Measurements from ENCODE around the gene IFT27.

Gene IFT27

DNA sequence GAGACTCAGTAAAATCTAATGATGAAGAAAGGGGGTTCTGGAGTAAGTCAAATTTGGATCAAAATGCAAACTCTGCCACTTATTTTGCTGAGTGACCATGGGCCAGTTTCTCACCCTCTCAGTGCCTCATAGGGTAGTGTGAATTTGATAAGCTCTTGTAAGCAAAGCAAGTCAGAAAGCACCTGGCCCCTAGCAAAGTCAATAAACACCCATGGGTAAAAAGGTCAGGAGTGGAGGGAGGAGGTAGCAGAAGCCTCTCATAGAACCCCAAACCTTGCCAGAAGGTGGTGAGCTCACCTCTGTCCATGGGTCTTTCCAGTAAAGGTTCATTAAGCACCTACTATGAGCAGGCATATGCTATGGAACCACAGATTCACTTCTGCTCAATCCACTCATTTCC, 53.9 kb downstream of the IFT27 start:
- no peak for TF ChIP-seq GATA2 (IDR thresholded peaks at IDR 0.05; ENCODE audit: low read depth, low read length)
- no peak for TF ChIP-seq GATA3 (IDR thresholded peaks at IDR 0.05; ENCODE audit: low read depth, low read length)

DNA sequence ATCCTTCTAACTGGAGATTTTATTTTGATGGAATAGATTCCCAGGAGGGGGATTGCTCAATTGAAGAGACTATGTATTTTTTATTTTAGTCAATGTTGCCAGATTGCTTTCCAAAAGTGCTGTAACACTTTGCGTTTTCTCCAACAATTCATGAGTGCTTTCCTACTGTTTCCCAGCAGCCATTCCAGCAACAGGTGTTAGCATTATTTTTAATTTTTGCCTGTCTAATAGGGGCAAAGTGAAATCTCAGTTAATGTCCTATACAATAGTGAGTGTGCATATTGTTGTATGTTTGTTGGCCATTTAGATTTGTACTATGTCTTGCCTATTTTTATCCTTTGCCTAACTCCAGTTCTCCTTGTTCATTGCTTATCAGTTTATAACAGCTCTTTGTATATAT, 60.3 kb downstream of the IFT27 start:
- TF ChIP-seq GATA3 (IDR thresholded peaks at IDR 0.05; ENCODE audit: low read depth, low read length) (no peak), GATA2 (IDR thresholded peaks at IDR 0.05; ENCODE audit: low read depth, low read length) (no peak)

DNA sequence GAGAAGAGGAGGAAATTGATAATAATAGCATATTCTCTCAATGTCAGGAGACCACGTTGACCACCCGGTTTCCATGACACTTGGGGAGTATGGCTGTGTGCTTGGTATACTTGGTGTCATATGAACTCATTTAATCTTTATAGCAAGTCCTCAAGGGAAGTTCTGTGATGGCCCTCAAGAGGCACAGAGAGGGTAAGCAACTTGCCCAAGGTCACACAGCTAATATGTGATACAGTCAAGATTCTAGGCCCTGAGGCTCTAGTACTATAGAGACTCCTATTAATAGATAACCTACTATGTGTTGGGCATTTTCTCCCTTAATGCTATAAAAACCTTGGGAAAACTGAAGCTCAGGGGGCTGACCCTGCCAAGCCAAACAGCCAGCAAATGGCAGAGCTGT, 61.8 kb downstream of the IFT27 start:
- TF ChIP-seq GATA2 (IDR thresholded peaks at IDR 0.05; ENCODE audit: low read depth, low read length), result no peak

DNA sequence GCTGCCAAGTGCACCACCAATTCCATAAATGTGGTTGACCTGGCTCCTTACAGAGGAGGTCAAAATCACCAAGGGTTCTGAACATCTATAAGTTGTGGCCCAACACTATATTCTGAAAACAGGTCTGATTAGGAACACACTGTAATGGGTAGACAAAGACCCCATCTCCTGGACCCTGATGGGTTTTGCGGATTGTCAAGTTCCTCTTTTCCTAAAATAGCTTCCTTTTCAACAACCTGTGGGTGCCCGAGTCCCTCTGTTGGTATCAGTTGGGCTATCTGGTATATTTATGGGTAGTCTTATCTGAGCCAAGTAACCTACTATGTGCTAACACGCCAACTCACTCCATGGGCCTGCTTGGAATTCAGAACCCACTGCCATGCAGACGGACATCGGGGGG, 62.5 kb downstream of the IFT27 start:
- TF ChIP-seq GATA2 (IDR thresholded peaks at IDR 0.05; ENCODE audit: low read depth, low read length), result no peak
